Measurements from ENCODE around the gene ANKRD49.

ANKRD49 gene

GRCh38 chr11:94545264-94546161, 51.7 kb downstream of the ANKRD49 start:
- DNase-seq: no peak

GRCh38 chr11:94546162-94546470, 52.3 kb downstream of the ANKRD49 start:
- no peak for DNase-seq

GRCh38 chr11:94546886-94547285, 53.1 kb downstream of the ANKRD49 start:
- no peak for DNase-seq

- no peak for DNase-seq
Observed at GRCh38 chr11:94549146-94549545, 55.4 kb downstream of the ANKRD49 start.

All from NCI-H774 (cell line).